WTC11 (cell line): ENCODE results near the gene LHPP. TPM values are rescaled to one million over a fixed set of nuclear protein-coding genes. Genes with fewer than 3 reads are reported as not detected.

Source experiments
- ATAC-seq: fragments of 200-7000 bp; cut with Tn5 transposase; 2 replicates; pipeline ENCODE4 v1.10.0; 2021; ENCODE audit warnings: mild to moderate bottlenecking, moderate library complexity
- CTCF ChIA-PET: fragments of 300-600 bp; sonication (Branson Sonifier 250); formaldehyde crosslinking; loops from one replicate; lab custom pipeline; 2021; ENCODE audit warnings: antibody characterized with exemption; lab: Charles Lee
- POLR2A ChIA-PET: fragments of 350-600 bp; sonication (Branson Sonifier 250); formaldehyde crosslinking; loops from one replicate; lab custom pipeline; 2021; ENCODE audit warnings: antibody characterized with exemption; lab: Charles Lee
- DNase-seq: peaks from one replicate; pipeline ENCODE4 v3.0.0; 2021; ENCODE audit warnings: low spot score
- H3K27ac Mint-ChIP-seq: 2 replicates; pipeline ENCODE4 v1.8.0; 2021; ENCODE audit warnings: mixed read lengths
- H3K27me3 Mint-ChIP-seq: 2 replicates; pipeline ENCODE4 v1.8.0; 2021; ENCODE audit warnings: low read depth, mild to moderate bottlenecking, moderate library complexity, mixed read lengths
- H3K36me3 Mint-ChIP-seq: 2 replicates; pipeline ENCODE4 v1.8.0; 2021; ENCODE audit warnings: mixed read lengths
- H3K4me1 Mint-ChIP-seq: 2 replicates; pipeline ENCODE4 v1.8.0; 2022; ENCODE audit warnings: mixed read lengths
- H3K4me3 Mint-ChIP-seq: 2 replicates; pipeline ENCODE4 v1.8.0; 2021; ENCODE audit warnings: mild to moderate bottlenecking, moderate library complexity, mixed read lengths
- H3K9me3 Mint-ChIP-seq: 2 replicates; pipeline ENCODE4 v1.8.0; 2021; ENCODE audit warnings: mixed read lengths
- ATF1 ChIP-seq: sonication (generic); formaldehyde crosslinking; IDR thresholded peaks from 2 replicates; pipeline ENCODE4 v1.8.1; 2023; ENCODE audit warnings: mild to moderate bottlenecking, moderate library complexity, missing genetic modification reagents
- CDX4 ChIP-seq: fragments of 250-450 bp; sonication (Bioruptor Pico); IDR thresholded peaks from 2 replicates; pipeline ENCODE4 v1.9.0; 2021; ENCODE audit warnings: moderate library complexity, mild to moderate bottlenecking, inconsistent platforms, borderline replicate concordance
- CTCF ChIP-seq: fragments of 200-600 bp; IDR thresholded peaks from 2 replicates; pipeline ENCODE4 v1.8.0; 2022; ENCODE audit warnings: antibody characterized with exemption
- EMX1 ChIP-seq: fragments of 250-450 bp; sonication (Bioruptor Pico); IDR thresholded peaks from 2 replicates; pipeline ENCODE4 v1.8.0; 2021; ENCODE audit warnings: mild to moderate bottlenecking
- ESRRA ChIP-seq: sonication (generic); formaldehyde crosslinking; IDR thresholded peaks from 2 replicates; pipeline ENCODE4 v1.8.1; 2022; ENCODE audit warnings: mild to moderate bottlenecking, missing genetic modification reagents, borderline replicate concordance
- FOXJ3 ChIP-seq: sonication (generic); formaldehyde crosslinking; IDR thresholded peaks from 2 replicates; pipeline ENCODE4 v1.9.0; 2021; ENCODE audit warnings: missing genetic modification reagents, mild to moderate bottlenecking, borderline replicate concordance
- GABPB1 ChIP-seq: sonication (generic); formaldehyde crosslinking; IDR thresholded peaks from 2 replicates; pipeline ENCODE4 v1.8.1; 2023; ENCODE audit warnings: mild to moderate bottlenecking, missing genetic modification reagents
- GTF2I ChIP-seq: fragments of 250-450 bp; sonication (Bioruptor Pico); conservative IDR thresholded peaks from 2 replicates; pipeline ENCODE4 v1.4.0; 2021; ENCODE audit warnings: mild to moderate bottlenecking
- HMGXB4 ChIP-seq: sonication (generic); formaldehyde crosslinking; IDR thresholded peaks from 2 replicates; pipeline ENCODE4 v1.8.1; 2023; ENCODE audit warnings: mild to moderate bottlenecking, moderate library complexity, missing genetic modification reagents
- JUN ChIP-seq: sonication (generic); formaldehyde crosslinking; IDR thresholded peaks from 2 replicates; pipeline ENCODE4 v1.8.0; 2023; ENCODE audit warnings: mild to moderate bottlenecking, missing genetic modification reagents
- KAT7 ChIP-seq: sonication (generic); formaldehyde crosslinking; IDR thresholded peaks from 2 replicates; pipeline ENCODE4 v1.8.1; 2023; ENCODE audit warnings: missing genetic modification reagents, mild to moderate bottlenecking, borderline replicate concordance
- MAX ChIP-seq: sonication (generic); formaldehyde crosslinking; IDR thresholded peaks from 2 replicates; pipeline ENCODE4 v1.8.0; 2022; ENCODE audit warnings: mild to moderate bottlenecking, missing genetic modification reagents
- MYBL2 ChIP-seq: sonication (generic); formaldehyde crosslinking; IDR thresholded peaks from 2 replicates; pipeline ENCODE4 v1.8.1; 2023; ENCODE audit warnings: mild to moderate bottlenecking, moderate library complexity, missing genetic modification reagents
- NFATC4 ChIP-seq: fragments of 250-450 bp; sonication (Bioruptor Pico); IDR thresholded peaks from 2 replicates; pipeline ENCODE4 v1.9.0; 2021; ENCODE audit warnings: mild to moderate bottlenecking
- NFYB ChIP-seq: sonication (generic); formaldehyde crosslinking; conservative IDR thresholded peaks from 2 replicates; pipeline ENCODE4 v1.8.0; 2022; ENCODE audit warnings: low read depth, missing genetic modification reagents
- NR1H2 ChIP-seq: sonication (generic); formaldehyde crosslinking; IDR thresholded peaks from 2 replicates; pipeline ENCODE4 v1.9.0; 2021; ENCODE audit warnings: mild to moderate bottlenecking, moderate library complexity, missing genetic modification reagents
- PRRX2 ChIP-seq: fragments of 250-450 bp; sonication (Bioruptor Pico); IDR thresholded peaks from 2 replicates; pipeline ENCODE4 v1.8.0; 2021; ENCODE audit warnings: mild to moderate bottlenecking
- RORB ChIP-seq: fragments of 250-450 bp; sonication (Bioruptor Pico); IDR thresholded peaks from 2 replicates; pipeline ENCODE4 v1.9.0; 2021; ENCODE audit warnings: mild to moderate bottlenecking
- SOX15 ChIP-seq: fragments of 250-450 bp; sonication (Bioruptor Pico); IDR thresholded peaks from 2 replicates; pipeline ENCODE4 v1.9.0; 2021; ENCODE audit warnings: mild to moderate bottlenecking
- TP53 ChIP-seq: sonication (generic); formaldehyde crosslinking; IDR thresholded peaks from 2 replicates; pipeline ENCODE4 v1.8.1; 2023; ENCODE audit warnings: mild to moderate bottlenecking, missing genetic modification reagents
- ZBTB21 ChIP-seq: sonication (generic); formaldehyde crosslinking; IDR thresholded peaks from 2 replicates; pipeline ENCODE4 v1.8.1; 2023; ENCODE audit warnings: mild to moderate bottlenecking, missing genetic modification reagents, borderline replicate concordance
- ZNF121 ChIP-seq: sonication (generic); formaldehyde crosslinking; IDR thresholded peaks from 2 replicates; pipeline ENCODE4 v1.8.0; 2023; ENCODE audit warnings: missing genetic modification reagents
- ZNF396 ChIP-seq: fragments of 250-450 bp; sonication (Bioruptor Pico); IDR thresholded peaks from 2 replicates; pipeline ENCODE4 v1.8.0; 2021; ENCODE audit warnings: mild to moderate bottlenecking, moderate library complexity, borderline replicate concordance
- ZNF671 ChIP-seq: fragments of 250-450 bp; sonication (Bioruptor Pico); IDR thresholded peaks from 2 replicates; pipeline ENCODE4 v1.8.0; 2021; ENCODE audit warnings: mild to moderate bottlenecking
- total RNA-seq: library from RNA; stranded (reverse); gene quantifications from 3 replicates; pipeline ENCODE4 v1.2.3, GENCODE V29; 2021
- TF ChIP-seq, protein P1 (sequence below): sonication (generic); formaldehyde crosslinking; IDR thresholded peaks from 2 replicates; pipeline ENCODE4 v1.8.1; 2023; ENCODE audit warnings: mild to moderate bottlenecking, missing genetic modification reagents
- TF ChIP-seq, protein P2 (sequence below): sonication (generic); formaldehyde crosslinking; IDR thresholded peaks from 2 replicates; pipeline ENCODE4 v1.8.0; 2023; ENCODE audit warnings: missing genetic modification reagents
- TF ChIP-seq, protein P3 (sequence below): sonication (generic); formaldehyde crosslinking; IDR thresholded peaks from 2 replicates; pipeline ENCODE4 v1.8.1; 2022; ENCODE audit warnings: mild to moderate bottlenecking, moderate library complexity, missing genetic modification reagents

The LHPP gene
- total RNA-seq, 1 experiment from 2014 or later: 33.2 TPM

DNA sequence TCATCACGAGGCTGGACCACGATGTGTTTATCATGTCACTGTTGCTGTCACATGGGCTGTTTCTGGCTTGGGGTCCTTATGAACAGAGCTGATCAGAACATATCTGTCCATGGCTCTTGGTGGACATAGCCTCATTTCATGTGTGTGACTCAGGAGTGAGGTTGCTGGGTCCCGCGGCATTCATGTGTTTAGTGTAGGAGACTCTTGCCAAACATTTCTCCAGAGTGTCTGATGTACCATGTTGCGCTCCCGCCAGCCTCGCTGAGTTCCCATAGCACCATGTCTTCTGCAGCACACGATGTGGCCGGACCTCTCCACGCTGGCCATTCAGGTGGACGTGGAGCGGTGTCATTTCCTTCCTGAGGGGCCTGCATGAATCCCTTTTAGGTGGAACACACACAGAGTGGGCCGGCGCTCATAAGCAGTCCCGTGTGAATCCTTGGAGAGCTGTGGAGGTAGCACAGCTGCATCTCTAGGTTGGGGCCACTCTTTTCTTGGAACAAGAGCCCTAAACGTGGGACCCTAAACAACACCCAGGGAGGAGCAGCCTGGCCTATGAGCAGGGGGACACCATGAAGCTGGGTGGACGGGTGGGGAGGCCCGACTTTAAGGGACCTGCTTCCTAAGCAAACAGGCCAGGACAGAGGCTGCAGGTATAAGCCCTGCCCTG is 134.6 kb downstream of the LHPP start:
- Mint-ChIP-seq H3K27ac (no peak overlapping the region), H3K4me1 (no peaks in the 10 kb centered on the region), H3K36me3 (no peaks in the 10 kb centered on the region), H3K9me3 (peaks cover 5% of the 10 kb centered on the region), H3K27me3 (no peaks in the 10 kb centered on the region), H3K4me3 (no peak overlapping the region)
- CTCF ChIA-PET: interaction anchor here (1.3 kb wide), 1 partner anchor 66 kb away, joined by 3 read pairs; no protein-coding TSS in a partner anchor
- DNase-seq (no peak), ATAC-seq (no peak)
- POLR2A ChIA-PET: no interaction called here
- TF ChIP-seq EMX1 (CRISPR knock-in tag): no peak
- no peak for TF ChIP-seq NFYB (CRISPR knock-in tag)
- TF ChIP-seq NFATC4: no peak
- TF ChIP-seq GTF2I: no peak
- no peak for TF ChIP-seq ESRRA (CRISPR knock-in tag)
- TF ChIP-seq, protein P1, sequence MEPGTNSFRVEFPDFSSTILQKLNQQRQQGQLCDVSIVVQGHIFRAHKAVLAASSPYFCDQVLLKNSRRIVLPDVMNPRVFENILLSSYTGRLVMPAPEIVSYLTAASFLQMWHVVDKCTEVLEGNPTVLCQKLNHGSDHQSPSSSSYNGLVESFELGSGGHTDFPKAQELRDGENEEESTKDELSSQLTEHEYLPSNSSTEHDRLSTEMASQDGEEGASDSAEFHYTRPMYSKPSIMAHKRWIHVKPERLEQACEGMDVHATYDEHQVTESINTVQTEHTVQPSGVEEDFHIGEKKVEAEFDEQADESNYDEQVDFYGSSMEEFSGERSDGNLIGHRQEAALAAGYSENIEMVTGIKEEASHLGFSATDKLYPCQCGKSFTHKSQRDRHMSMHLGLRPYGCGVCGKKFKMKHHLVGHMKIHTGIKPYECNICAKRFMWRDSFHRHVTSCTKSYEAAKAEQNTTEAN (CRISPR knock-in tag): no peak
- no peak for TF ChIP-seq ZNF121 (CRISPR knock-in tag)
- no peak for TF ChIP-seq SOX15 (CRISPR knock-in tag)
- no peak for TF ChIP-seq GABPB1 (CRISPR knock-in tag)
- TF ChIP-seq, protein P2, sequence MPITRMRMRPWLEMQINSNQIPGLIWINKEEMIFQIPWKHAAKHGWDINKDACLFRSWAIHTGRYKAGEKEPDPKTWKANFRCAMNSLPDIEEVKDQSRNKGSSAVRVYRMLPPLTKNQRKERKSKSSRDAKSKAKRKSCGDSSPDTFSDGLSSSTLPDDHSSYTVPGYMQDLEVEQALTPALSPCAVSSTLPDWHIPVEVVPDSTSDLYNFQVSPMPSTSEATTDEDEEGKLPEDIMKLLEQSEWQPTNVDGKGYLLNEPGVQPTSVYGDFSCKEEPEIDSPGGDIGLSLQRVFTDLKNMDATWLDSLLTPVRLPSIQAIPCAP (CRISPR knock-in tag): no peak
- no peak for TF ChIP-seq TP53 (CRISPR knock-in tag)
- no peak for TF ChIP-seq FOXJ3 (CRISPR knock-in tag)
- TF ChIP-seq MYBL2: no peak
- TF ChIP-seq HMGXB4: no peak
- TF ChIP-seq ATF1 (CRISPR knock-in tag): no peak
- no peak for TF ChIP-seq ZBTB21 (CRISPR knock-in tag)
- TF ChIP-seq, protein P3, sequence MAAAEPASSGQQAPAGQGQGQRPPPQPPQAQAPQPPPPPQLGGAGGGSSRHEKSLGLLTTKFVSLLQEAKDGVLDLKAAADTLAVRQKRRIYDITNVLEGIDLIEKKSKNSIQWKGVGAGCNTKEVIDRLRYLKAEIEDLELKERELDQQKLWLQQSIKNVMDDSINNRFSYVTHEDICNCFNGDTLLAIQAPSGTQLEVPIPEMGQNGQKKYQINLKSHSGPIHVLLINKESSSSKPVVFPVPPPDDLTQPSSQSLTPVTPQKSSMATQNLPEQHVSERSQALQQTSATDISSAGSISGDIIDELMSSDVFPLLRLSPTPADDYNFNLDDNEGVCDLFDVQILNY (CRISPR knock-in tag): no peak
- TF ChIP-seq ZNF396 (CRISPR knock-in tag): no peak

DNA sequence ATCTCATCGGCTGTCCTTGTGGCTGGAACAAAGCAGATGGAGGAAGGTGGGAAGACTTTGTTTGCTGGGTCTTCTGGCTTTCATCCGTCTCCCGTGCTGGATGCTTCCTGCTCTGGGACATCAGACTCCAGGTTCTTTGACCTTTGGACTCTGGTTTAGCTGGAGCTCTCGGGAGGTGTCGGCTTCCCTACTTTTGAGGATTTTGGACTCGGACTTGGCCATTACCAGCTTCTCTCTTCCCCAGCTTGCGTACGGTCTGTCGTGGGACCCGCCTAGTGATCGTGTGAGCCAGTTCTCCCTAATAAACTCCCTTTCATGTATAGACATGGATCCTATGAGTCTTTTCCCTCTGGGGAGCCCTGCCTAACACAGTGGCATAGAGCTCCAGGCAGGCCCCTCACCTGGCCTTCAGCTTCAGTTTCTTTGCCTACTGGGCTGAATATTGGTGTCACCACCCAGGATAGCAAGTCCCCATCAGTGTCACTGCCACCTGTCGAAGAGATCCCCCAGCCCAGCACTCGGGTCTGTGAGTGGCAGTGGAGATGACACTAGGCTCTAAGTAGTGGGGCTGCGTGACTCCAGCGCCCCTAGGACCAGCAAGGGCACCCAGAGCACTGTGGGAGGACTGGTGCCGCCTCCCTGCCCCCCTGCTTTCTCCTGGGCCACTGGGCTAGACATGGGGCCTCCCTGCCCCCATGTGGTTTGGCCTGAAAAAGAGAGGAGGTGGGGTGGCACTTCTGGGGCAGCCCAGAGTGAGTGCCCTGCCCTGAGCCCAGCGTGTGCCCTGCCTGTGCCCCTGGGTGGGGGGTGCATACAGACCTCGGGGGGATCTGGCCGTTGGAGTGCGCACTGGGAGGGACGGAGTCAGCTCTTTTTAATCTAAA is 135.6 kb downstream of the LHPP start:
- CTCF ChIA-PET: interaction anchor here (1.3 kb wide), 1 partner anchor 66 kb away, joined by 3 read pairs; no protein-coding TSS in a partner anchor
- ATAC-seq: no peak
- TF ChIP-seq ZBTB21 (CRISPR knock-in tag) (no peak), CTCF (no peak), PRRX2 (CRISPR knock-in tag) (no peak), TP53 (CRISPR knock-in tag) (no peak), RORB (CRISPR knock-in tag) (no peak), JUN (no peak), CDX4 (no peak), KAT7 (CRISPR knock-in tag) (no peak), MAX (no peak), NR1H2 (no peak), ZNF671 (CRISPR knock-in tag) (no peak)

More for the DNA sequence above, 135.6 kb downstream of the LHPP start:
- Mint-ChIP-seq H3K4me3 (no peak overlapping the region), H3K27me3 (no peaks in the 10 kb centered on the region), H3K4me1 (no peaks in the 10 kb centered on the region), H3K36me3 (no peaks in the 10 kb centered on the region), H3K27ac (no peak overlapping the region), H3K9me3 (no peaks in the 10 kb centered on the region)
- POLR2A ChIA-PET: no interaction called here
- DNase-seq: no peak
